SW 1271 (cell line): ENCODE data around the gene NFKB1.

Experiments
- DNase-seq, 2 experiments: peaks; one replicate each; lab custom pipeline; 2025; lab: John Stamatoyannopoulos, UW

NFKB1 gene

DNA sequence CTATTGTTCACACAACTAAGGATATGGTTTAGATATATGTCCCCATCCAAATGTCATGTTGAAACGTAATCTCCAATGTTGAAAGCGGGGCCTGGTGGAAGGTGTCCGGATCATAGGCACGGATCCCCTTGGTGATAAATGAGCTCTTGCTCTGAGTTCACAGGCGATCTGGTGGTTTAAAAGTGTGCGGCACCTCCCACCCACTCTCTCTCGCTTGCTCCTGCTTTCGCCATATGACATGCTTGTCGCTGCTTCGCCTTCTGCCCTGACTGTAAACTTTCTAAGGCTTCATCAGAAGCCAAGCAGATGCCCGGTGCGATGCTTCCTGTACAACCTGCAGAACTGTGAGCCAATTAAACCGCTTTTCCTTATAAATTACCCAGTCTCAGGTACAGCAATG, 128.5 kb downstream of the NFKB1 start:
- DNase-seq, result no peak

DNA sequence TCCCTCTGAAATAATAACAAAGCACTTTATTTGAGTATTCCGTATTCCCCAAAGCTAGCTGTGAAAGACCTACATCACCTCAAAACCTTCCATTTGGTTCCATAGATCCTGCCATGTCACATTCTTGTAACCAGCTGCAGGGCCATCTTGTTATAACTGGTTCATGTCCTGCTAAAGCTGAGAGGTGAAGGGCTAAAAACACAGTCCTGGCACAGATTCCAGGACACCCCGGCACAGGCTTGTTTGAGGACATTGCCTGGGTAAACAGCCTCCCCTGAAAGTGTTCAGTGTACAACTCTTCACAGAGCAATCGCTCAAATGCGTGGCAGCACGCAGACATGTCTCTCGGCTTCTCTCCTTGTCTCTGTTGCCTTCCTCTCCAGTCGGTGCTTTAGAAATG, 130.5 kb downstream of the NFKB1 start:
- no peak for DNase-seq

- no peak for DNase-seq
Observed at GRCh38 chr4:102632241-102633065, 131.3 kb downstream of the NFKB1 start.

DNA sequence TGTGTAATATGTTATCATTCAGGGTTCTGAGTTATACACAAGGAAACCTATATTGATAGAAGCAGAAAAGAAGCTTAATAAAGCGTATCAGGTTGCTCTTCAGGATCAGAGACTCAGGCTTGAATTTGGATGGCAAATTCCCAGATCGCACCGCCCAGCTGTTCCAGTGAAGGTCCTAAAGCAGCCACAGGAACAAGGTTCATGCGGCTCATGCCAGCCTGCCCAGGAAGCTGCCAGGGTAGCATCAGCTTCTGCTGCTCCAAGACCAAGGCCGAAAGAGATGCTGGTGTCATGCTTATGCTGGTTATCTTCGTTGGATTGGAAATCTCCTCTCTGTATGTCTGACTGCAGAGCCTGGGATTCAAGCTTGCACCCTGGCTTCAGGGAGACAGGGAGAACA, 131.9 kb downstream of the NFKB1 start:
- no peak for DNase-seq

- DNase-seq, result no peak
Observed at GRCh38 chr4:102637391-102637790, 136.2 kb downstream of the NFKB1 start.

- DNase-seq, result no peak
Observed at GRCh38 chr4:102638621-102639020, 137.5 kb downstream of the NFKB1 start.

- no peak for DNase-seq
Observed at GRCh38 chr4:102639598-102639997, 138.4 kb downstream of the NFKB1 start.

GRCh38 chr4:102640669-102641068, 139.5 kb downstream of the NFKB1 start:
- DNase-seq, result no peak

DNA sequence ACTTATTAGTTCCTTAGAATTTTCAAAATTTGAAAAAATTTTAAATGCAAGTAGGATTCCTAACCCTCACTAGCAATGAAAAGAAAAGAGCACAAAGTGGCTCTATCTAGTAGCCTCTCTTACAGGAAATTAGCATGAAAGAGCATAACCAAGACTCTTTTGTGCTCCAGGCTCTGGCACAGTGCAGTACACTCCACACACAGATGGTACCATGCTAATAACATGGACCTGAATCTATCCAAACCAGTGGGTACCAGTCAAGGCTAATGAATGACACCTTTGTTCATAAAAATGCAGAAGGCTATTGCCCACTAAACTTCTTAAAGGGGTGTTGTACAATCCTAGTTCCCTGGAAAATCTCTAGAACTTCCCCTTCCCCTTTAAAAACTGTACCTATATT, 140.6 kb downstream of the NFKB1 start:
- no peak for DNase-seq

DNA sequence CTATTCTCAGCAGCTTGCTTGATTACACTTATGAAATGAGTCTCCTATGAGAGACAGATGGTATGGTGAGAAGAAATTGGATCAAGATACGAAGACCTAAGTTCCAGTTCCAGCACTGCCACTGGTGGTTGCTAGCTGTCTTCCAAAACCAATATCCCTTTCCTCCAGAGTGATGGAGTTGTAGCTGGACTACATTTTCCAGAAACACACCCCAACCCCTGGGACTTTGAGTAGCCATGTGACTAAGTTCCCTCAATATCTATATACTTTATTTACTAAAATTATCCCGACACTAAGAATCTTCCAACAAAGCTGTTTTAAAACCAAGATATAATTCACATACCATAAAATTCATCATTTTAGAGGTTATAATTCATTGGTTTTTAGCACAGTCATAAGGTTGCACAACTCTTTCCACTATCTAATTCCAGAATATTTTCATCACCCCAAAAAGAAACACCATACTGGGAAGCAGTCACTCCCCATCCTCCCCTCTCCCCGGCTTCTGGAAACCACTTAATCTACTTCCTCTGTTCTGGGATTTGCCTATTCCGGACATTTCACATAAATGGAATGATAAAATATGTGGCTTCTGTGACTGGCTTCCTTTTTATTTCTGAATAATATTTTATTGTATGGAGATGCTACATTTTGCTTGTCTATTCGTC, 141.6 kb downstream of the NFKB1 start:
- DNase-seq, result no peak

DNA sequence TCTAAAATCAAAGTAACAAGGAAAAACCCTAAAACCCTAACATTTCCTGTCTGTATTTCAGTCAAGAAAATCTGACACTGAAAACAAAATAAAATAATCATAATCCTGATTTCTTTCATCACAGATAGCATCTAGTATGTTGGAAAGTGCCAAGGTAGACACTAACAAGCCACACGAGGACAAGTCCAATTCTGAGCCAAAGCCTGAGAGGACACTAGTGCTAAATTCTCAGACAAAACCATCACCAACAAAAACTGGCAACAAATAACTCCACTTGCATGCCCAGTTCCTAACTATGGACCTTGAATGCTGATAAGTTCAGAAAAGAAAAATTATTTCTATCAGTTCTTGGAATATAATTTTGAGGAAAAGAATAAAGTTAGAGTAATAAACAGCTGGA, 146.0 kb downstream of the NFKB1 start:
- DNase-seq, result no peak

GRCh38 chr4:102657206-102657605, 156.0 kb downstream of the NFKB1 start:
- no peak for DNase-seq

DNA sequence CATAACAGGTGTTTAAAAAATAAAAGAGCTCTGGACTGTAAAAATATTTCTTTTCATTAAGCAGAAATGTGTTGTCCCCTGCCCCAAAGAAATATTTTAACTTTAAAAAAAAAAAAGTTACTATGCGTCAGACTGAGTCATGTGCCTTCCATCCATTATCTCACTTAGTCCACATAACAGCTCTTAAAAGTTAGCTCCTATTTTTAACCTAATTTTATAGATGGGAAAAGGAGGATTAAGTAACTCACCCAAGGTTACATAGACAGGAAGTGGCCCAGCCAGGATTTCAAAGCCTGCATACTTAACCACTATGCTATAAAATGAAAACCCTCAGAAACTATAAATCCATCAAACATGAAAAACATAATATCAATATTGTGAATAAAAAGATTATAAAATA, 161.9 kb downstream of the NFKB1 start:
- DNase-seq, result no peak

GRCh38 chr4:102665527-102665926, 164.4 kb downstream of the NFKB1 start:
- DNase-seq, result no peak
